ENCODE results near the gene WWOX. TPM values are rescaled to one million over a fixed set of nuclear protein-coding genes. Genes with fewer than 3 reads are reported as not detected.

Gene WWOX
- total RNA-seq, 6 experiments from 2014 or later, result 0.46 to 3.4 (median 1.3) TPM

- no peak for TF ChIP-seq CTCF (IDR thresholded peaks at IDR 0.05)
- DNase-seq, result no peak
- H3K27ac Mint-ChIP-seq, result no peak overlapping the region
- no peak overlapping the region for H3K4me3 Mint-ChIP-seq
- peaks cover 10% of the 10 kb centered on the region; the same call in 1 of the 2 replicates for H3K36me3 Mint-ChIP-seq (ENCODE audit: low read depth)
- peaks cover 48% of the 10 kb centered on the region for H3K9me3 Mint-ChIP-seq
- no peaks in the 10 kb centered on the region; the same call in 1 of the 2 replicates for H3K27me3 Mint-ChIP-seq (ENCODE audit: insufficient read depth)
- no peaks in the 10 kb centered on the region for H3K4me1 Mint-ChIP-seq (ENCODE audit: low read depth)
These were observed 1065.0 kb downstream of the WWOX start for GRCh38 chr16:79164388-79164995.

GRCh38 chr16:79165079-79165478, 1065.6 kb downstream of the WWOX start:
- Mint-ChIP-seq H3K27ac (no peak overlapping the region), H3K4me3 (no peak overlapping the region), H3K36me3 (ENCODE audit: low read depth) (peaks cover 10% of the 10 kb centered on the region; the same call in 1 of the 2 replicates), H3K27me3 (ENCODE audit: insufficient read depth) (no peaks in the 10 kb centered on the region; the same call in 1 of the 2 replicates), H3K9me3 (peaks cover 42% of the 10 kb centered on the region), H3K4me1 (ENCODE audit: low read depth) (no peaks in the 10 kb centered on the region)
- TF ChIP-seq CTCF (IDR thresholded peaks at IDR 0.05), result no peak
- DNase-seq, result no peak

GRCh38 chr16:79165506-79165905, 1066.1 kb downstream of the WWOX start:
- Mint-ChIP-seq H3K9me3 (peaks cover 38% of the 10 kb centered on the region), H3K4me1 (ENCODE audit: low read depth) (no peaks in the 10 kb centered on the region), H3K27ac (no peak overlapping the region), H3K36me3 (ENCODE audit: low read depth) (peaks cover 10% of the 10 kb centered on the region; the same call in 1 of the 2 replicates), H3K4me3 (no peak overlapping the region), H3K27me3 (ENCODE audit: insufficient read depth) (no peaks in the 10 kb centered on the region; the same call in 1 of the 2 replicates)
- no peak for TF ChIP-seq CTCF (IDR thresholded peaks at IDR 0.05)
- DNase-seq, result no peak

GRCh38 chr16:79167893-79168292, 1068.4 kb downstream of the WWOX start:
- no peaks in the 10 kb centered on the region for H3K4me1 Mint-ChIP-seq (ENCODE audit: low read depth)

GRCh38 chr16:79168321-79168720, 1068.9 kb downstream of the WWOX start:
- no peak for DNase-seq
- Mint-ChIP-seq H3K4me3 (no peak overlapping the region), H3K27me3 (ENCODE audit: insufficient read depth) (no peaks in the 10 kb centered on the region), H3K27ac (no peak overlapping the region), H3K4me1 (ENCODE audit: low read depth) (no peaks in the 10 kb centered on the region), H3K9me3 (peaks cover 31% of the 10 kb centered on the region), H3K36me3 (ENCODE audit: low read depth) (peaks cover 8% of the 10 kb centered on the region; the same call in 1 of the 2 replicates)
- TF ChIP-seq CTCF (IDR thresholded peaks at IDR 0.05), result no peak

More at GRCh38 chr16:79167893-79168292, 1068.4 kb downstream of the WWOX start:
- H3K4me3 Mint-ChIP-seq, result no peak overlapping the region
- no peaks in the 10 kb centered on the region for H3K27me3 Mint-ChIP-seq (ENCODE audit: insufficient read depth)
- DNase-seq, result no peak
- H3K36me3 Mint-ChIP-seq (ENCODE audit: low read depth), result peaks cover 10% of the 10 kb centered on the region; the same call in 1 of the 2 replicates
- H3K27ac Mint-ChIP-seq, result no peak overlapping the region
- no peak for TF ChIP-seq CTCF (IDR thresholded peaks at IDR 0.05)
- H3K9me3 Mint-ChIP-seq, result peaks cover 32% of the 10 kb centered on the region
